SU-DHL-6 (cell line): Measurements from ENCODE around the gene MAPK14.

Source experiments
- H2AFZ ChIP-seq: fragments of 200-600 bp; sonication (generic); 2 replicates; pipeline ENCODE4 v1.6.1; 2014; ENCODE audit warnings: low read depth, mild to moderate bottlenecking, moderate library complexity, mixed read lengths, antibody characterized with exemption, low read length; ENCODE audit not compliant: severe bottlenecking
- H3F3A ChIP-seq: fragments of 200-600 bp; shearing (Covaris generic); 2 replicates; pipeline ENCODE4 v1.6.0; 2016; ENCODE audit warnings: antibody characterized with exemption, mild to moderate bottlenecking; ENCODE audit not compliant: insufficient read depth
- H3K27ac ChIP-seq: fragments of 200-600 bp; sonication (generic); 2 replicates; pipeline ENCODE4 v1.5.1; 2016; ENCODE audit warnings: low read depth, mild to moderate bottlenecking, low read length, moderate library complexity, mixed read lengths
- H3K27me3 ChIP-seq: fragments of 200-600 bp; sonication (generic), shearing (Covaris generic); 2 replicates; pipeline ENCODE4 v1.6.0; 2014; ENCODE audit warnings: mild to moderate bottlenecking, low read length
- H3K36me3 ChIP-seq: fragments of 200-600 bp; sonication (generic); 2 replicates; pipeline ENCODE4 v1.6.1; 2014; ENCODE audit warnings: mild to moderate bottlenecking, low read length, mixed read lengths
- H3K4me2 ChIP-seq: fragments of 300-600, 200-600 bp; shearing (Covaris generic), sonication (generic); 2 replicates; pipeline ENCODE4 v1.6.0; 2014; ENCODE audit warnings: low read length, low read depth, mild to moderate bottlenecking; ENCODE audit not compliant: poor library complexity, severe bottlenecking
- H3K4me3 ChIP-seq: fragments of 200-600 bp; sonication (generic); 2 replicates; pipeline ENCODE4 v1.5.1; 2014; ENCODE audit warnings: antibody characterized with exemption, low read length, mild to moderate bottlenecking, mixed read lengths; ENCODE audit not compliant: insufficient read depth, poor library complexity, severe bottlenecking
- H3K79me2 ChIP-seq: fragments of 200-600 bp; sonication (generic); 2 replicates; pipeline ENCODE4 v1.6.1; 2014; ENCODE audit warnings: mild to moderate bottlenecking, low read length, moderate library complexity; ENCODE audit not compliant: insufficient read depth
- H3K9ac ChIP-seq: fragments of 200-600 bp; sonication (generic); 2 replicates; pipeline ENCODE4 v1.7.0; 2014; ENCODE audit warnings: mild to moderate bottlenecking, low read length
- H3K9me2 ChIP-seq: fragments of 200-600 bp; sonication (generic); replicated peaks from 2 replicates; pipeline ENCODE4 v1.6.1; 2014; ENCODE audit warnings: low read length; ENCODE audit not compliant: insufficient read depth
- H3K9me3 ChIP-seq: fragments of 200-600 bp; sonication (generic); 2 replicates; pipeline ENCODE4 v1.6.1; 2014; ENCODE audit warnings: low read length, mixed read lengths; ENCODE audit not compliant: insufficient read depth
- H4K20me1 ChIP-seq: fragments of 200-600 bp; sonication (generic); 2 replicates; pipeline ENCODE4 v1.6.1; 2014; ENCODE audit warnings: low read depth, mild to moderate bottlenecking, antibody characterized with exemption, low read length, moderate library complexity, mixed read lengths
- CTCF ChIP-seq: fragments of 200-600 bp; sonication (generic); IDR thresholded peaks from one replicate; pipeline ENCODE4 v1.5.1; 2017; ENCODE audit warnings: antibody characterized with exemption, mild to moderate bottlenecking, low read length, moderate library complexity; ENCODE audit not compliant: insufficient read depth, poor library complexity, severe bottlenecking
- EZH2phosphoT487 ChIP-seq: fragments of 200-600 bp; sonication (generic), shearing (Covaris generic); conservative IDR thresholded peaks from 2 replicates; pipeline ENCODE4 v1.6.1; 2018; ENCODE audit warnings: mild to moderate bottlenecking, antibody characterized with exemption, low read length, moderate library complexity, mixed read lengths

MAPK14 gene

GRCh38 chr6:36095497-36096391, 68.1 kb downstream of the MAPK14 start:
- no peak overlapping the region for H3K4me3 ChIP-seq
- peaks cover 25% of the 10 kb centered on the region for H3F3A ChIP-seq
- no peak overlapping the region for H3K4me2 ChIP-seq
- no peaks in the 10 kb centered on the region for H3K9me3 ChIP-seq
- TF ChIP-seq CTCF (no peak), EZH2phosphoT487 (no peak)
- H2AFZ ChIP-seq = no peak overlapping the region
- no peaks in the 10 kb centered on the region for H3K27me3 ChIP-seq
- H4K20me1 ChIP-seq = no peaks in the 10 kb centered on the region
- H3K9me2 ChIP-seq = no peaks in the 10 kb centered on the region
- H3K27ac ChIP-seq = peak overlapping the region; percentile 13; the same call in 1 of the 2 replicates
- H3K79me2 ChIP-seq = no peaks in the 10 kb centered on the region
- H3K36me3 ChIP-seq = peaks cover 12% of the 10 kb centered on the region
- peak overlapping the region; percentile 20; the same call in 1 of the 2 replicates for H3K9ac ChIP-seq

GRCh38 chr6:36098253-36098919, 70.8 kb downstream of the MAPK14 start:
- H3K9ac ChIP-seq = no peak overlapping the region
- no peak overlapping the region for H3K4me2 ChIP-seq
- no peak overlapping the region for H2AFZ ChIP-seq
- no peaks in the 10 kb centered on the region for H4K20me1 ChIP-seq
- H3K79me2 ChIP-seq = no peaks in the 10 kb centered on the region
- H3K9me3 ChIP-seq = no peaks in the 10 kb centered on the region
- H3F3A ChIP-seq = peaks cover 13% of the 10 kb centered on the region
- H3K27me3 ChIP-seq = no peaks in the 10 kb centered on the region
- H3K27ac ChIP-seq = no peak overlapping the region; the same call in 1 of the 2 replicates
- H3K36me3 ChIP-seq = peaks cover 22% of the 10 kb centered on the region; the same call in 1 of the 2 replicates
- TF ChIP-seq EZH2phosphoT487 (no peak), CTCF (no peak)
- H3K9me2 ChIP-seq = no peaks in the 10 kb centered on the region
- no peak overlapping the region for H3K4me3 ChIP-seq

GRCh38 chr6:36098920-36099647, 71.5 kb downstream of the MAPK14 start:
- H3K27me3 ChIP-seq = no peaks in the 10 kb centered on the region
- no peaks in the 10 kb centered on the region for H4K20me1 ChIP-seq
- H3K9ac ChIP-seq = no peak overlapping the region
- no peaks in the 10 kb centered on the region for H3K9me3 ChIP-seq
- no peaks in the 10 kb centered on the region for H3K79me2 ChIP-seq
- TF ChIP-seq CTCF (no peak), EZH2phosphoT487 (no peak)
- H3K36me3 ChIP-seq = peaks cover 26% of the 10 kb centered on the region; the same call in 1 of the 2 replicates
- no peak overlapping the region for H2AFZ ChIP-seq
- H3K9me2 ChIP-seq = no peaks in the 10 kb centered on the region
- no peak overlapping the region for H3K4me3 ChIP-seq
- no peak overlapping the region for H3K4me2 ChIP-seq
- H3K27ac ChIP-seq = peak overlapping the region; percentile 11; the same call in 1 of the 2 replicates
- H3F3A ChIP-seq = peaks cover 7% of the 10 kb centered on the region
